A549 (cell line): ENCODE results near the gene EWSR1. TPM values are rescaled to one million over a fixed set of nuclear protein-coding genes. Genes with fewer than 3 reads are reported as not detected.

ENCODE experiments used
- ATAC-seq, 2 experiments: fragments of 200-7000 bp in 1 of 2; fragments of >200 bp in 1 of 2; cut with Nextera tagmentation in 1 of 2; cut with Tn5 transposase in 1 of 2; 3 replicates each; pipeline versions ENCODE4 v1.8.0 to v1.9.1; 2018 to 2020; ENCODE audit warnings: mild to moderate bottlenecking in 1 of 2, moderate library complexity in 1 of 2
- CTCF ChIA-PET: fragments of 300-600 bp; sonication (Branson Sonifier 250); formaldehyde crosslinking; extraction: SDS; loops from one replicate; lab custom pipeline; 2021; ENCODE audit warnings: antibody characterized with exemption, inconsistent platforms; lab: Yijun Ruan, JAX
- POLR2A ChIA-PET: fragments of 350-600 bp; formaldehyde crosslinking; extraction: SDS; loops from one replicate; lab custom pipeline; 2021; ENCODE audit warnings: antibody characterized with exemption, inconsistent platforms; lab: Yijun Ruan, JAX
- DNase-seq, 2 experiments: peaks; one replicate each; pipeline versions ENCODE4 v3.0.0 to v3.0.0-alpha.2; 2011 to 2016; ENCODE audit warnings: low read depth in 1 of 2, low spot score in 1 of 2
- FAIRE-seq: peaks from 2 replicates; lab custom pipeline; 2011; peaks lifted over from hg19 to GRCh38; lab: Jason Lieb, UNC
- H3K27ac ChIP-seq, 2 experiments: fragments of >200 bp; sonication (Bioruptor Twin); formaldehyde crosslinking; 3 replicates each; pipeline ENCODE4 v1.5.1; 2016 to 2017
- H3K4me1 ChIP-seq: fragments of >200 bp; sonication (Bioruptor Twin); formaldehyde crosslinking; 3 replicates; pipeline ENCODE4 v1.6.1; 2016
- H3K4me2 ChIP-seq: fragments of >200 bp; sonication (Bioruptor Twin); formaldehyde crosslinking; 3 replicates; pipeline ENCODE4 v1.6.1; 2016
- H3K4me3 ChIP-seq: fragments of >200 bp; sonication (Bioruptor Twin); formaldehyde crosslinking; 3 replicates; pipeline ENCODE4 v1.5.1; 2016
- H3K9me3 ChIP-seq: fragments of >200 bp; sonication (Bioruptor Twin); formaldehyde crosslinking; 3 replicates; pipeline ENCODE4 v1.6.1; 2016
- BHLHE40 ChIP-seq: IDR thresholded peaks from 2 replicates; pipeline ENCODE4 v1.6.1; 2012; ENCODE audit warnings: low read depth, low read length, inconsistent platforms
- CBX2 ChIP-seq: fragments of 200-600 bp; sonication (generic); IDR thresholded peaks from 2 replicates; pipeline ENCODE4 v1.6.1; 2016; ENCODE audit warnings: low read depth, mild to moderate bottlenecking, borderline replicate concordance
- CHD4 ChIP-seq: fragments of 200-600 bp; sonication (generic); IDR thresholded peaks from 2 replicates; pipeline ENCODE4 v1.6.1; 2016; ENCODE audit warnings: antibody characterized with exemption, mild to moderate bottlenecking, borderline replicate concordance
- CTCF ChIP-seq: fragments of >200 bp; sonication (Bioruptor Twin); formaldehyde crosslinking; IDR thresholded peaks from 3 replicates; pipeline ENCODE4 v1.5.1; 2016
- E2F6 ChIP-seq: IDR thresholded peaks from 2 replicates; pipeline ENCODE4 v1.6.1; 2012; ENCODE audit warnings: low read depth, borderline replicate concordance
- EHF ChIP-seq: fragments of 250-450 bp; sonication (Bioruptor Pico); IDR thresholded peaks from 2 replicates; pipeline ENCODE4 v1.5.0; 2020; ENCODE audit warnings: mild to moderate bottlenecking
- FOSL2 ChIP-seq, 2 experiments: fragments of 450-650 bp in 1 of 2; fragments of >200 bp in 1 of 2; sonication (Bioruptor Twin) in 1 of 2; formaldehyde crosslinking; IDR thresholded peaks; 2 replicates each; pipeline versions ENCODE4 v1.5.0 to v1.6.1; 2016 to 2020; ENCODE audit warnings: mild to moderate bottlenecking in 1 of 2, moderate library complexity in 1 of 2
- HDAC2 ChIP-seq: fragments of 200-600 bp; sonication (generic); IDR thresholded peaks from 2 replicates; pipeline ENCODE4 v1.6.1; 2016
- HEYL ChIP-seq: fragments of 250-450 bp; sonication (Bioruptor Pico); IDR thresholded peaks from 2 replicates; pipeline ENCODE4 v1.8.0; 2021; ENCODE audit warnings: mild to moderate bottlenecking, moderate library complexity
- HOXB13 ChIP-seq: fragments of 250-450 bp; sonication (Bioruptor Pico); IDR thresholded peaks from 2 replicates; pipeline ENCODE4 v1.5.0; 2020; ENCODE audit warnings: low read depth, mild to moderate bottlenecking, moderate library complexity
- JUN ChIP-seq, 2 experiments: fragments of >200 bp; sonication (Bioruptor Twin); formaldehyde crosslinking; IDR thresholded peaks; 2 replicates in 1 of 2; 3 replicates in 1 of 2; pipeline ENCODE4 v1.6.1; 2016 to 2017
- JUNB ChIP-seq: fragments of >200 bp; sonication (Bioruptor Twin); formaldehyde crosslinking; IDR thresholded peaks from 2 replicates; pipeline ENCODE4 v1.6.1; 2016
- KDM1A ChIP-seq: fragments of 200-600 bp; sonication (generic); IDR thresholded peaks from 2 replicates; pipeline ENCODE4 v1.6.1; 2016; ENCODE audit warnings: low read depth, mild to moderate bottlenecking
- MAX ChIP-seq: IDR thresholded peaks from 2 replicates; pipeline ENCODE4 v1.6.1; 2012
- MAZ ChIP-seq: fragments of 150-350 bp; IDR thresholded peaks from 2 replicates; pipeline ENCODE4 v1.6.1; 2014; ENCODE audit warnings: antibody characterized with exemption, low read depth, low read length, borderline replicate concordance
- MYC ChIP-seq: IDR thresholded peaks from 2 replicates; pipeline ENCODE4 v1.6.1; 2012; ENCODE audit warnings: mild to moderate bottlenecking, inconsistent platforms, low read length, improper control_type of control experiment, borderline replicate concordance
- NR3C1 ChIP-seq: fragments of >200 bp; sonication (Bioruptor Twin); formaldehyde crosslinking; IDR thresholded peaks from 3 replicates; pipeline ENCODE4 v1.6.1; 2017
- PHF8 ChIP-seq: fragments of 200-600 bp; sonication (generic); IDR thresholded peaks from 2 replicates; pipeline ENCODE4 v1.6.1; 2016; ENCODE audit warnings: low read depth, mild to moderate bottlenecking, antibody characterized with exemption, moderate library complexity, borderline replicate concordance
- RAD21 ChIP-seq, 2 experiments: fragments of >200 bp in 1 of 2; sonication (Bioruptor Twin) in 1 of 2; formaldehyde crosslinking in 1 of 2; IDR thresholded peaks in 1 of 2; conservative IDR thresholded peaks in 1 of 2; 2 replicates in 1 of 2; 3 replicates in 1 of 2; pipeline ENCODE4 v1.6.1; 2012 to 2018; ENCODE audit warnings: inconsistent platforms in 1 of 2
- RARB ChIP-seq: fragments of 250-450 bp; sonication (Bioruptor Pico); IDR thresholded peaks from 2 replicates; pipeline ENCODE4 v1.8.0; 2021; ENCODE audit warnings: mild to moderate bottlenecking, moderate library complexity
- RCOR1 ChIP-seq: fragments of 150-350 bp; IDR thresholded peaks from 2 replicates; pipeline ENCODE4 v1.6.1; 2014; ENCODE audit warnings: antibody characterized with exemption, low read length, low read depth
- RFX5 ChIP-seq: fragments of 450-650 bp; IDR thresholded peaks from 2 replicates; pipeline ENCODE4 v1.7.1; 2014; ENCODE audit warnings: antibody characterized with exemption, mild to moderate bottlenecking, moderate library complexity
- SREBF2 ChIP-seq: fragments of 450-650 bp; IDR thresholded peaks from 2 replicates; pipeline ENCODE4 v1.6.1; 2014; ENCODE audit warnings: mild to moderate bottlenecking, moderate library complexity
- WGBS: methylation state at CpG from one replicate; pipeline ENCODE4 v1.1.6; 2017; ENCODE audit errors: missing lambda C conversion rate; 5-methylcytosine and 5-hydroxymethylcytosine counted together
- polyA plus RNA-seq, 4 experiments: library from polyadenylated mRNA; depleted of rRNA in 3 of 4; stranded (reverse); fragments of >200 nt; fragmentation: RNase III in 1 of 4; extraction: RNeasy Plus Mini Kit Qiagen cat#74134 plus additional on column Dnase treatment in 1 of 4; gene quantifications; 2 replicates in 3 of 4; 3 replicates in 1 of 4; pipeline ENCODE4 v1.2.3, GENCODE V29; 2011 to 2017

Gene EWSR1
- polyA plus RNA-seq, 2 of the 4 experiments (the other 2 are of a cell fraction) = 146 to 281 TPM

GRCh38 chr22:29309332-29310064 is 41.4 kb downstream of the EWSR1 start:
- TF ChIP-seq CBX2 = no peak
- no peak for TF ChIP-seq RFX5
- TF ChIP-seq MYC = no peak
- TF ChIP-seq HDAC2 = no peak
- TF ChIP-seq JUNB = no peak
- TF ChIP-seq, all 56 proteins: peak for 0
- no peak for FAIRE-seq
- peak overlapping the region; percentile 94; the same call in 2 of the 3 replicates for H3K4me2 ChIP-seq
- POLR2A ChIA-PET = no interaction called here
- ATAC-seq = no peak
- 88% methylated on average over 12 of the region's 21 CpGs for WGBS
- H3K27ac ChIP-seq = peak overlapping the region in 1 of 2 experiments; percentile 30; a peak in 2 of 6 replicates
- no peaks in the 10 kb centered on the region for H3K9me3 ChIP-seq
- DNase-seq = no peak
- H3K4me1 ChIP-seq = peaks cover 46% of the 10 kb centered on the region
- CTCF ChIA-PET = interaction anchor here (0.9 kb wide), 1 partner anchor 49 kb away, joined by 3 read pairs; no protein-coding TSS in a partner anchor
- H3K4me3 ChIP-seq = no peak overlapping the region

GRCh38 chr22:29310065-29310862 is 42.2 kb downstream of the EWSR1 start:
- Histone ChIP-seq H3K4me1 (peaks cover 50% of the 10 kb centered on the region), H3K4me3 (no peak overlapping the region), H3K4me2 (peak overlapping the region; percentile 82), H3K27ac (peak overlapping the region; percentile 46 to 81; a peak in 4 of 6 replicates), H3K9me3 (no peaks in the 10 kb centered on the region)
- CTCF ChIA-PET = interaction anchor here (2.8 to 2.9 kb wide), 2 partner anchors 10 to 49 kb away, joined by 11 to 13 read pairs; no protein-coding TSS in a partner anchor
- FAIRE-seq (no peak), ATAC-seq (peak in 1 of 2 experiments; percentile 0; a peak in 2 of 6 replicates)
- POLR2A ChIA-PET = no interaction called here
- TF ChIP-seq CHD4 (no peak), BHLHE40 (no peak), PHF8 (no peak), JUN (IDR thresholded peaks at IDR 0.05) (no peak), NR3C1 (no peak), HOXB13 (CRISPR knock-in tag) (no peak), JUNB (no peak), MAX (no peak), MYC (no peak), KDM1A (no peak), EHF (CRISPR knock-in tag) (no peak), MAZ (no peak), HEYL (CRISPR knock-in tag) (no peak), RFX5 (no peak), SREBF2 (no peak), E2F6 (no peak), RARB (CRISPR knock-in tag) (no peak), RAD21 (conservative IDR thresholded peaks at IDR 0.05 in 1 of 2, IDR thresholded peaks at IDR 0.05 in 1 of 2) (no peak)
- TF ChIP-seq, all 56 proteins: peak for 0
- 62% methylated on average over 16 of the region's 28 CpGs for WGBS
- no peak for DNase-seq

DNA sequence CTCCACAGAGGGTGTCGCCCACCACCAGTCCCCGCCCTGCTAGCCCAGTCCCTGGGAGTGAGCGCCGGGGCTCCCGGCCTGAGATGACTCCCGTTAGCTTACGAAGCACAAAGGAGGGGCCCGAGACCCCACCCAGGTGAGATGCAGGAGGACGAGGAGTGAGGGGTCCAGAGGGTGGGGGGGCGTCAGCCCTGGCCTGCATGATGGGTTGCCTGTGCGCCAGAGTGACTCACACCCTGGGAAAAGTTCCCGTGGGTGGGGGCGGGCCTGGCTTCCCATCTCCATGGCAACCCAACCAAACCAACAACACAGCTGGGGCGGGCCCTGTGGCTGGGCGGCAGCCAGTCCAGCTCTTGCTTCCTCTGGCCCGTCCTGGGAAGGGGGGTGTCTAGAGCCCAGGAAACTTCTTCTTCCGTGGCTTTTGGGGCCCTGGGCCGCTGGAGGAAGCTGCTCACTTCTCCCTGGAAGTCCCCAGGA is 42.8 kb downstream of the EWSR1 start:
- FAIRE-seq (no peak), ATAC-seq (peak; percentile 57 to 72), DNase-seq (peak; percentile 88 to 91)
- TF ChIP-seq CTCF (no peak), RCOR1 (no peak), FOSL2 (IDR thresholded peaks at IDR 0.05) (no peak), FOSL2 (CRISPR knock-in tag; IDR thresholded peaks at IDR 0.05) (peak; percentile 82)
- ChIA-PET POLR2A (no interaction called here), CTCF (interaction anchor here (2.8 to 2.9 kb wide), 2 partner anchors 10 to 49 kb away, joined by 11 to 13 read pairs; no protein-coding TSS in a partner anchor)
- WGBS = 17% methylated on average over 6 of the region's 18 CpGs
- Histone ChIP-seq H3K9me3 (no peaks in the 10 kb centered on the region), H3K4me3 (no peak overlapping the region), H3K4me2 (peak overlapping the region; percentile 82), H3K27ac (peak overlapping the region; percentile 46 to 81; a peak in 4 of 6 replicates), H3K4me1 (peaks cover 47% of the 10 kb centered on the region)
